Common myeloid progenitor, CD34-positive (primary cell): ENCODE data around the gene NEK4.

Experiments
- CTCF ChIA-PET: fragments of 350-600 bp; sonication (Branson Sonifier 250); formaldehyde crosslinking; loops from one replicate; lab custom pipeline; 2021; ENCODE audit warnings: antibody characterized with exemption; lab: Charles Lee
- POLR2A ChIA-PET: fragments of 350-600 bp; sonication (Branson Sonifier 250); formaldehyde crosslinking; loops from one replicate; lab custom pipeline; 2021; ENCODE audit warnings: antibody characterized with exemption; lab: Charles Lee
- DNase-seq, 3 donors: peaks; one replicate each; pipeline versions ENCODE4 v3.0.0 to v3.0.0-alpha.2; 2013
- H3K27ac ChIP-seq, 2 experiments: 1 replicate in 1 of 2; 2 replicates in 1 of 2; pipeline ENCODE4 v1.7.0; 2013; ENCODE audit warnings: inconsistent platforms in 2 of 2, low read length in 2 of 2, mild to moderate bottlenecking in 2 of 2, low read depth in 1 of 2, moderate library complexity in 1 of 2; ENCODE audit not compliant: severe bottlenecking in 2 of 2, insufficient read depth in 1 of 2, poor library complexity in 1 of 2
- H3K27me3 ChIP-seq, 5 experiments: replicated peaks in 2 of 5; 1 replicate in 3 of 5; 2 replicates in 2 of 5; pipeline versions ENCODE4 v1.6.1 to v1.7.0; 2013; ENCODE audit warnings: low read length in 4 of 5, mild to moderate bottlenecking in 2 of 5, moderate library complexity in 2 of 5, inconsistent platforms in 1 of 5; ENCODE audit not compliant: insufficient read depth in 5 of 5, control insufficient read depth in 4 of 5
- H3K36me3 ChIP-seq, 4 experiments: 1 replicate in 2 of 4; 2 replicates in 2 of 4; pipeline versions ENCODE4 v1.6.1 to v1.7.0; 2013; ENCODE audit warnings: low read length in 3 of 4, control low read depth in 1 of 4, mild to moderate bottlenecking in 1 of 4; ENCODE audit not compliant: control insufficient read depth in 4 of 4, insufficient read depth in 4 of 4
- H3K4me1 ChIP-seq, 4 experiments: 1 replicate in 3 of 4; 2 replicates in 1 of 4; pipeline versions ENCODE4 v1.6.1 to v1.7.1; 2013; ENCODE audit warnings: low read length in 3 of 4, mild to moderate bottlenecking in 3 of 4, control low read depth in 1 of 4, inconsistent platforms in 1 of 4, moderate library complexity in 1 of 4; ENCODE audit not compliant: control insufficient read depth in 4 of 4, insufficient read depth in 4 of 4; ENCODE audit errors: control extremely low read depth in 1 of 4
- H3K4me3 ChIP-seq, 7 experiments: 1 replicate in 4 of 7; 2 replicates in 3 of 7; pipeline versions ENCODE4 v1.5.1 to v1.7.0; 2013; ENCODE audit warnings: mild to moderate bottlenecking in 7 of 7, low read length in 6 of 7, moderate library complexity in 6 of 7, inconsistent platforms in 2 of 7, low read depth in 2 of 7, control low read depth in 1 of 7; ENCODE audit not compliant: insufficient read depth in 4 of 7, control insufficient read depth in 1 of 7; ENCODE audit errors: extremely low read depth in 1 of 7
- H3K9me3 ChIP-seq, 5 experiments: 1 replicate in 4 of 5; 2 replicates in 1 of 5; pipeline versions ENCODE4 v1.6.1 to v1.7.1; 2013; ENCODE audit warnings: low read length in 4 of 5, mild to moderate bottlenecking in 2 of 5, inconsistent platforms in 1 of 5, low read depth in 1 of 5, moderate library complexity in 1 of 5; ENCODE audit not compliant: control insufficient read depth in 4 of 5, insufficient read depth in 2 of 5; ENCODE audit errors: control extremely low read depth in 1 of 5
- WGBS: methylation state at CpG from one replicate; pipeline ENCODE4 v1.1.5; 2013; ENCODE audit not compliant: insufficient coverage; 5-methylcytosine and 5-hydroxymethylcytosine counted together

NEK4 gene

DNA sequence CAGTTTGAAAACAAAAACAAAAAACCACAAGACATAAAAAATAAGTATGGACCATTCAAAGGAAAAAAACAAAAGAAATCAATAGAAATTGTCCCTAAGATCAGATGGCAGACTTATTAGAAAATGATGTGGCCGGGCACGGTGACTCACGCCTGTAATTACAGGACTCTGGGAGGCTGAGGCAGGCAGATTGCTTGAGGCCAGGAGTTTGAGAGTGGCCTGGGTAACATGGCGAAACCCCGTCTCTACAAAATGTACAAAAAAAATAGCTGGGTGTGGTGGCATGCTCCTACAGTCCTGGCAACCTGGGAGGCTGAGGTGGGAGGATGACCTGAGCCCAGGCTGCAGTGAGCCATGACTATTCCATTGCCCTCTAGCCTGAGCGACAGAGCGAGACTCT lies 48.2 kb downstream of the NEK4 start:
- H3K27ac ChIP-seq: no peak overlapping the region
- CTCF ChIA-PET: no interaction called here

DNA sequence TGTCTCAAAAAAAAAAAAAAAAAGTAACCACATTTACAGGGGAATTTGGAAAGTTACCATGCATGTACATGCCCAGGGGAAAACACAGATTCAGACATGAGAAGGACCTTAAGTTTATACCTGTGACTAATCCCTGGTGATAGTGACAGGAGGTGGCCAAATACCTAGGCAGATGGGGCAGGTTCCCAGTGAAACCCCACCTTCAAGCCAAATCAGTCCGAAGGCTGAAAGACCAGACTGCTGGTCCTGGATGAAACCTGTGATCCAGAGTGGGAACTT lies 49.1 kb downstream of the NEK4 start:
- peaks cover 4 to 16% (median 10%) of the 10 kb centered on the region in 4 experiments for H3K36me3 ChIP-seq
- peak in 1 of 3 donors; percentile 6 for DNase-seq
- H3K27ac ChIP-seq: no peak overlapping the region
- 100% methylated on average over 1 of the region's 1 CpG for WGBS
- ChIA-PET POLR2A (interaction anchor here (1.0 to 1.4 kb wide), 2 partner anchors 14 to 15 kb away, joined by 3 to 4 read pairs; no protein-coding TSS in a partner anchor), CTCF (no interaction called here)
- no peaks in the 10 kb centered on the region for H3K27me3 ChIP-seq
- H3K4me1 ChIP-seq: peaks cover 3 to 25% (median 15%) of the 10 kb centered on the region in 4 experiments
- H3K4me3 ChIP-seq: no peak overlapping the region
- H3K9me3 ChIP-seq: no peaks in the 10 kb centered on the region

More for the DNA sequence above, 48.2 kb downstream of the NEK4 start:
- POLR2A ChIA-PET: no interaction called here
- Histone ChIP-seq H3K4me1 (peaks cover 3 to 25% (median 15%) of the 10 kb centered on the region in 4 experiments), H3K4me3 (no peak overlapping the region), H3K36me3 (peaks cover 4 to 21% (median 11%) of the 10 kb centered on the region in 4 experiments), H3K9me3 (no peaks in the 10 kb centered on the region), H3K27me3 (no peaks in the 10 kb centered on the region)
- 93% methylated on average over 7 of the region's 7 CpGs for WGBS
- no peak for DNase-seq

GRCh38 chr3:52721002-52721729 lies 49.6 kb downstream of the NEK4 start:
- ChIA-PET POLR2A (interaction anchor here (1.0 to 1.4 kb wide), 2 partner anchors 13 to 15 kb away, joined by 3 to 4 read pairs; no protein-coding TSS in a partner anchor), CTCF (interaction anchor here (0.9 to 1.2 kb wide), 2 partner anchors 12 to 22 kb away, joined by 3 read pairs; no protein-coding TSS in a partner anchor)
- peak overlapping the region in 2 of 7 experiments; percentile 2 to 11 for H3K4me3 ChIP-seq
- 54% methylated on average over 5 of the region's 6 CpGs for WGBS
- no peaks in the 10 kb centered on the region for H3K27me3 ChIP-seq
- no peak overlapping the region for H3K27ac ChIP-seq
- H3K36me3 ChIP-seq: peaks cover 4 to 16% (median 11%) of the 10 kb centered on the region in 4 experiments
- DNase-seq: peak; percentile 72 to 95 (median 91)
- H3K9me3 ChIP-seq: no peaks in the 10 kb centered on the region
- H3K4me1 ChIP-seq: peaks cover 3 to 25% (median 15%) of the 10 kb centered on the region in 4 experiments

- no peak overlapping the region for H3K27ac ChIP-seq
- no peak overlapping the region for H3K4me3 ChIP-seq
- H3K36me3 ChIP-seq: peaks cover 4 to 16% (median 11%) of the 10 kb centered on the region in 4 experiments
- H3K27me3 ChIP-seq: no peaks in the 10 kb centered on the region
- no peak for DNase-seq
- CTCF ChIA-PET: interaction anchor here (1.2 kb wide), 2 partner anchors 10 to 14 kb away, joined by 3 read pairs; partner anchors contain the start of genes GLT8D1 and SPCS1
- peaks cover 3 to 39% (median 16%) of the 10 kb centered on the region in 4 experiments for H3K4me1 ChIP-seq
- H3K9me3 ChIP-seq: no peaks in the 10 kb centered on the region
- POLR2A ChIA-PET: no interaction called here
Measured at GRCh38 chr3:52719618-52720017, 51.1 kb downstream of the NEK4 start.

DNA sequence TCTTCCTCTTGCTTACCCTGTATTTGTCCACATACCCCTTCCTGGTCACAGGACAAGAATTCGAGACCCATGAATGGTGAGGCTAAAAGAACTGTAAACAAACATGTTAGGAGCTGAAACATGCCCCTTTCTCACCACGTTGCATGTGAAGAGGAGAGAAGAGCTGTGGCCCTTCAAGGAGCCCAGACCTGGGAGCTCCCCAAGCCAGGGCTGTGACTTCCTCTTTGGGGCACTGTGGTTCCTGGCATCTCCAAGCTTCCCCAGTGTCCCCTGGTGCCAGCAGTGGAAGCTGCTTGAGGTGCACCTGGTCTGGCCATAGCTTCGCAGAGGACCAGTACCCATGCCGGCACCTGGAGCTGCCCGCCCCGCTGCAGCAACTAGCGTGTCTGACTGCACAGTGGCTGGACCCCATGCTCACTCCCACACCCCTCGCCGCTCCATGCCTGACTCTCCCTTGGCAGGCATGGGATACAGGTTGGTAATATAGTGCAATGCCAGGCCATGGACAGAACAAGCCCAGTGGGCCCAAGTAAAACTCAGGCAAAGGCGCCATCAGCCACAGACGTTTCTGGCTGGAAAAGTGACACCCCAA lies 54.9 kb downstream of the NEK4 start:
- Histone ChIP-seq H3K9me3 (peaks cover 0 to 4% (median 0%) of the 10 kb centered on the region in 5 experiments), H3K36me3 (peaks cover 7 to 23% (median 14%) of the 10 kb centered on the region in 4 experiments), H3K27me3 (no peaks in the 10 kb centered on the region), H3K4me3 (no peak overlapping the region), H3K27ac (no peak overlapping the region), H3K4me1 (peaks cover 3 to 23% (median 9%) of the 10 kb centered on the region in 4 experiments)
- peak in 1 of 3 donors; percentile 10 for DNase-seq
- CTCF ChIA-PET: interaction anchor here (1.0 to 1.4 kb wide), 2 partner anchors 23 to 26 kb away, joined by 3 to 5 read pairs; no protein-coding TSS in a partner anchor
- POLR2A ChIA-PET: interaction anchor here (0.6 kb wide), 1 partner anchor 10 kb away, joined by 5 read pairs; no protein-coding TSS in a partner anchor
- 88% methylated on average over 7 of the region's 11 CpGs for whole genome bisulfite sequencing

- CTCF ChIA-PET: interaction anchor here (1.0 kb wide), 1 partner anchor 14 kb away, joined by 4 read pairs; no protein-coding TSS in a partner anchor
- Histone ChIP-seq H3K36me3 (peaks cover 7 to 25% (median 17%) of the 10 kb centered on the region in 4 experiments), H3K27me3 (no peaks in the 10 kb centered on the region), H3K4me1 (peaks cover 0 to 15% (median 3%) of the 10 kb centered on the region in 4 experiments), H3K4me3 (no peak overlapping the region), H3K27ac (no peak overlapping the region), H3K9me3 (peaks cover 0 to 4% (median 0%) of the 10 kb centered on the region in 5 experiments)
- 92% methylated on average over 29 of the region's 39 CpGs for WGBS
- no peak for DNase-seq
- POLR2A ChIA-PET: interaction anchor here (0.7 kb wide), 1 partner anchor 200 kb away, joined by 6 read pairs; no protein-coding TSS in a partner anchor
Measured at GRCh38 chr3:52714335-52715302, 56.1 kb downstream of the NEK4 start.
